ENCODE results near the gene MTAP.
A peak's percentile ranks its signal among the peaks of the same experiment; 100 is the strongest.

MTAP gene

DNA sequence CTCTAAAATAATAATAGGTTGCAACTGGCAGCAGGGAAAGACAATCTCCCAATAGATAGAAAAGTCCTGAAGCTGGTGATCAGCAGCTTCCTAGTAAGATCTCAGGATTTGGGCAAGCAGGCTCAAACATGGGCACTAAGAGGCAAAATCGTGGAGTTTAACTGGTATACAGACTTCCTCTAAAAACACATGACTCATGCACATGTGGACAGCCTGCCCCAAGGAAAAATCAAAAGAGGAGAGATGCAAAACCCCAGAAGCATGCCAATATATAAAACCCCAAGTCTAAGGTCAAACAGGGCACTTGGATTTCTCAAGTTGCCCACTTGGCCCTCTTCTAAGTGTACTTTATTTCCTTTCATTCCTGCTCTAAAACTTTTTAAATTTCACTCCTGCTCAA lies 129.0 kb downstream of the MTAP start:
- H3K4me3 ChIP-seq (replicated peaks; ENCODE audit: insufficient read depth, low read length), result no peak overlapping the region
- DNase-seq (ENCODE audit: low read depth in 1 of 2, low spot score in 1 of 2), result no peak
- TF ChIP-seq SPI1 (IDR thresholded peaks at IDR 0.05; ENCODE audit: borderline replicate concordance, low read depth), result peak; percentile 13; the same call in 1 of the 2 replicates
- TF ChIP-seq, protein P1, sequence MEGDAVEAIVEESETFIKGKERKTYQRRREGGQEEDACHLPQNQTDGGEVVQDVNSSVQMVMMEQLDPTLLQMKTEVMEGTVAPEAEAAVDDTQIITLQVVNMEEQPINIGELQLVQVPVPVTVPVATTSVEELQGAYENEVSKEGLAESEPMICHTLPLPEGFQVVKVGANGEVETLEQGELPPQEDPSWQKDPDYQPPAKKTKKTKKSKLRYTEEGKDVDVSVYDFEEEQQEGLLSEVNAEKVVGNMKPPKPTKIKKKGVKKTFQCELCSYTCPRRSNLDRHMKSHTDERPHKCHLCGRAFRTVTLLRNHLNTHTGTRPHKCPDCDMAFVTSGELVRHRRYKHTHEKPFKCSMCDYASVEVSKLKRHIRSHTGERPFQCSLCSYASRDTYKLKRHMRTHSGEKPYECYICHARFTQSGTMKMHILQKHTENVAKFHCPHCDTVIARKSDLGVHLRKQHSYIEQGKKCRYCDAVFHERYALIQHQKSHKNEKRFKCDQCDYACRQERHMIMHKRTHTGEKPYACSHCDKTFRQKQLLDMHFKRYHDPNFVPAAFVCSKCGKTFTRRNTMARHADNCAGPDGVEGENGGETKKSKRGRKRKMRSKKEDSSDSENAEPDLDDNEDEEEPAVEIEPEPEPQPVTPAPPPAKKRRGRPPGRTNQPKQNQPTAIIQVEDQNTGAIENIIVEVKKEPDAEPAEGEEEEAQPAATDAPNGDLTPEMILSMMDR (IDR thresholded peaks at IDR 0.05; ENCODE audit: insufficient read depth, low read length), result no peak
- H3K27ac ChIP-seq (replicated peaks), result no peak overlapping the region
- no peaks in the 10 kb centered on the region for H3K27me3 ChIP-seq (ENCODE audit: insufficient read depth, poor library complexity, severe bottlenecking)

DNA sequence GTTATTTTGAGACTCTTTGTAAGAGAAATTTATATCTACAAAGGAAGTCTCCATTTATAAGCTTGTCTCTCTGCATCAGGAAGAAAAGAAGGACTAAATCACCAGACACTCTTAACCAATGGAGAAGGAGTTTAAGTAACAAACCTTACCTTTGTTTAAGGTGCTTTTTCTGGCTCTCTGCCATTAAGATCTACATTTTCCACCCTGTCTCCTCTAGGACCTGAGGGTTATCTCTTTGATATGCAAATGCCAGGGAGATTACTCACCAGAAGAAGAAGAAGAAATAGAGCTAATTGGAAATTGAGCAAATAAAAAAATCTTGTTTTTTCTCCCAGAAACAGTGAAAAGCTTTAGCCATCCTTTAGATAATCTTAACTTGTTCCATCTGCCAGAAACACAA lies 130.8 kb downstream of the MTAP start:
- no peak for DNase-seq (ENCODE audit: low read depth in 1 of 2, low spot score in 1 of 2)
- H3K4me3 ChIP-seq (replicated peaks; ENCODE audit: insufficient read depth, low read length), result no peak overlapping the region
- TF ChIP-seq, protein P2, sequence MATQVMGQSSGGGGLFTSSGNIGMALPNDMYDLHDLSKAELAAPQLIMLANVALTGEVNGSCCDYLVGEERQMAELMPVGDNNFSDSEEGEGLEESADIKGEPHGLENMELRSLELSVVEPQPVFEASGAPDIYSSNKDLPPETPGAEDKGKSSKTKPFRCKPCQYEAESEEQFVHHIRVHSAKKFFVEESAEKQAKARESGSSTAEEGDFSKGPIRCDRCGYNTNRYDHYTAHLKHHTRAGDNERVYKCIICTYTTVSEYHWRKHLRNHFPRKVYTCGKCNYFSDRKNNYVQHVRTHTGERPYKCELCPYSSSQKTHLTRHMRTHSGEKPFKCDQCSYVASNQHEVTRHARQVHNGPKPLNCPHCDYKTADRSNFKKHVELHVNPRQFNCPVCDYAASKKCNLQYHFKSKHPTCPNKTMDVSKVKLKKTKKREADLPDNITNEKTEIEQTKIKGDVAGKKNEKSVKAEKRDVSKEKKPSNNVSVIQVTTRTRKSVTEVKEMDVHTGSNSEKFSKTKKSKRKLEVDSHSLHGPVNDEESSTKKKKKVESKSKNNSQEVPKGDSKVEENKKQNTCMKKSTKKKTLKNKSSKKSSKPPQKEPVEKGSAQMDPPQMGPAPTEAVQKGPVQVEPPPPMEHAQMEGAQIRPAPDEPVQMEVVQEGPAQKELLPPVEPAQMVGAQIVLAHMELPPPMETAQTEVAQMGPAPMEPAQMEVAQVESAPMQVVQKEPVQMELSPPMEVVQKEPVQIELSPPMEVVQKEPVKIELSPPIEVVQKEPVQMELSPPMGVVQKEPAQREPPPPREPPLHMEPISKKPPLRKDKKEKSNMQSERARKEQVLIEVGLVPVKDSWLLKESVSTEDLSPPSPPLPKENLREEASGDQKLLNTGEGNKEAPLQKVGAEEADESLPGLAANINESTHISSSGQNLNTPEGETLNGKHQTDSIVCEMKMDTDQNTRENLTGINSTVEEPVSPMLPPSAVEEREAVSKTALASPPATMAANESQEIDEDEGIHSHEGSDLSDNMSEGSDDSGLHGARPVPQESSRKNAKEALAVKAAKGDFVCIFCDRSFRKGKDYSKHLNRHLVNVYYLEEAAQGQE (IDR thresholded peaks at IDR 0.05; ENCODE audit: insufficient replicate concordance, low read depth), result no peak
- TF ChIP-seq POLR2AphosphoS5 (IDR thresholded peaks at IDR 0.05; ENCODE audit: low read depth) (no peak), GABPA (IDR thresholded peaks at IDR 0.05; ENCODE audit: low read depth) (no peak), SPI1 (IDR thresholded peaks at IDR 0.05; ENCODE audit: borderline replicate concordance, low read depth) (no peak)
- TF ChIP-seq, protein P1 (IDR thresholded peaks at IDR 0.05; ENCODE audit: insufficient read depth, low read length), result no peak
- H3K27me3 ChIP-seq (ENCODE audit: insufficient read depth, poor library complexity, severe bottlenecking), result no peaks in the 10 kb centered on the region
- H3K27ac ChIP-seq (replicated peaks), result no peak overlapping the region

DNA sequence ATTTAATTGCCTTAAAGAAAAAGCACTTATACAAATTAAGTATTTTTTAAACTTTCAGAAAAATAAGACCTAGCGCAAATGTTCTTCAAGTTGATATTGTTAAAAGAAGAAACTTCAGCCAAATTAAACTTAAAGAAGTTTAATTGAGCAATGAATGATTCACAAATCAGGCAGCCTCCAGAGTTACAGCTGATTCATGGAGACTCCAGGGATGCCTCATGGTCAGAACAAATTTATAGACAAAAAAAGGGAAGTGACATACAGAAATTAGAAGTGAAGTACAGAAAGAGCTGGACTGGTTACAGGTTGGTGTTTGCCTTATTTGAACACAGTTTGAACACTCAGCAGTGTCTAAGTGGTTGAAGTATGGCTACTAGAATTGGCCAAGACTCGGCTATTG lies 131.4 kb downstream of the MTAP start:
- H3K27ac ChIP-seq (replicated peaks), result no peak overlapping the region
- H3K4me3 ChIP-seq (replicated peaks; ENCODE audit: insufficient read depth, low read length), result no peak overlapping the region
- no peak for DNase-seq (ENCODE audit: low read depth in 1 of 2, low spot score in 1 of 2)

More for the DNA sequence above, 131.4 kb downstream of the MTAP start:
- TF ChIP-seq SPI1 (IDR thresholded peaks at IDR 0.05; ENCODE audit: borderline replicate concordance, low read depth) (peak; percentile 80), POLR2AphosphoS5 (IDR thresholded peaks at IDR 0.05; ENCODE audit: low read depth) (no peak), GABPA (IDR thresholded peaks at IDR 0.05; ENCODE audit: low read depth) (no peak)
- TF ChIP-seq, protein P1 (IDR thresholded peaks at IDR 0.05; ENCODE audit: insufficient read depth, low read length), result no peak
- TF ChIP-seq, protein P2 (IDR thresholded peaks at IDR 0.05; ENCODE audit: insufficient replicate concordance, low read depth), result no peak
- no peaks in the 10 kb centered on the region for H3K27me3 ChIP-seq (ENCODE audit: insufficient read depth, poor library complexity, severe bottlenecking)

Data from HL-60 (cell line).